Panc1 (cell line): Measurements from ENCODE around the gene IGFBP4. TPM values are rescaled to one million over a fixed set of nuclear protein-coding genes. Genes with fewer than 3 reads are reported as not detected.

Experiments used
- ATAC-seq: fragments of 200-7000 bp; cut with Tn5 transposase; 2 replicates; pipeline ENCODE4 v1.9.1; 2020; ENCODE audit warnings: mild to moderate bottlenecking, moderate library complexity
- BruUV-seq: library from RNA; stranded (reverse); fragments of 400-500 nt; replicated peaks from 2 replicates; lab custom pipeline; 2021; lab: Mats Ljungman, UMichigan
- CTCF ChIA-PET: fragments of 300-600 bp; sonication (Branson Sonifier 250); formaldehyde crosslinking; loops from one replicate; lab custom pipeline; 2022; ENCODE audit warnings: antibody characterized with exemption; lab: Charles Lee
- POLR2A ChIA-PET: fragments of 300-600 bp; sonication (Branson Sonifier 250); formaldehyde crosslinking; loops from one replicate; lab custom pipeline; 2022; ENCODE audit warnings: antibody characterized with exemption; lab: Charles Lee
- DNase-seq: peaks from one replicate; pipeline ENCODE4 v3.0.0-alpha.2; 2010; ENCODE audit warnings: low read depth, low spot score
- H3K27ac ChIP-seq: 2 replicates; pipeline ENCODE4 v1.5.1; 2011; ENCODE audit warnings: mild to moderate bottlenecking, low read length, inconsistent platforms
- H3K27me3 ChIP-seq: fragments of 200-500 bp; sonication (Bioruptor generic); 2 replicates; pipeline ENCODE4 v1.6.0; 2014; ENCODE audit warnings: low read length, inconsistent platforms; ENCODE audit not compliant: control insufficient read depth, insufficient read depth
- H3K36me3 ChIP-seq: fragments of 200-500 bp; sonication (Bioruptor generic); 2 replicates; pipeline ENCODE4 v1.5.1; 2014; ENCODE audit warnings: inconsistent platforms, mild to moderate bottlenecking, low read length, moderate library complexity; ENCODE audit not compliant: control insufficient read depth, insufficient read depth
- H3K4me1 ChIP-seq: 2 replicates; pipeline ENCODE4 v1.5.1; 2011; ENCODE audit warnings: inconsistent platforms, mild to moderate bottlenecking, low read length, moderate library complexity; ENCODE audit not compliant: control insufficient read depth, insufficient read depth
- H3K4me3 ChIP-seq, 2 experiments: 2 replicates each; pipeline ENCODE4 v1.5.1; 2011 to 2012; ENCODE audit warnings: low read depth in 2 of 2, low read length in 2 of 2, mild to moderate bottlenecking in 2 of 2, inconsistent platforms in 1 of 2, moderate library complexity in 1 of 2
- H3K9me3 ChIP-seq: fragments of 200-500 bp; sonication (Bioruptor generic); 2 replicates; pipeline ENCODE4 v1.5.1; 2014; ENCODE audit warnings: low read depth, mild to moderate bottlenecking, inconsistent platforms, low read length, moderate library complexity; ENCODE audit not compliant: control insufficient read depth, insufficient read depth
- POLR2AphosphoS5 ChIP-seq: IDR thresholded peaks from 2 replicates; pipeline ENCODE4 v1.6.1; 2012; ENCODE audit warnings: mild to moderate bottlenecking, low read depth, low read length, moderate library complexity
- SIN3A ChIP-seq: IDR thresholded peaks from 2 replicates; pipeline ENCODE4 v1.6.1; 2012; ENCODE audit warnings: low read depth, mild to moderate bottlenecking, low read length, moderate library complexity, borderline replicate concordance; ENCODE audit not compliant: insufficient read depth
- TCF7L2 ChIP-seq: IDR thresholded peaks from 2 replicates; pipeline ENCODE4 v1.6.1; 2011; ENCODE audit warnings: mild to moderate bottlenecking, low read depth, low read length, inconsistent platforms
- in situ Hi-C: cut with HindIII; loops from 2 replicates; pipeline ENCODE4 v1.10.0; 2016; ENCODE audit warnings: low sequenced_read_pairs, low pct_unique_long_range_greater_than_20kb
- intact Hi-C: fragments of 100-400 bp; cut with micrococcal nuclease; formaldehyde crosslinking; loops from one replicate; pipeline ENCODE4 v1.10.0; 2022; ENCODE audit not compliant: unreplicated experiment
- total RNA-seq: library from RNA; stranded (reverse); gene quantifications from one replicate; pipeline ENCODE4 v1.2.1, GENCODE V29; 2021; ENCODE audit not compliant: unreplicated experiment
- TF ChIP-seq, protein P1 (sequence below): fragments of 450-650 bp; IDR thresholded peaks from 2 replicates; pipeline ENCODE4 v1.5.1; 2017; ENCODE audit warnings: mild to moderate bottlenecking
- TF ChIP-seq, protein P2 (sequence below), 2 experiments: IDR thresholded peaks; 2 replicates each; pipeline ENCODE4 v1.6.1; 2011 to 2012; ENCODE audit warnings: low read depth in 2 of 2, control low read depth in 1 of 2, low read length in 1 of 2, mild to moderate bottlenecking in 1 of 2, moderate library complexity in 1 of 2; ENCODE audit not compliant: insufficient read depth in 1 of 2

The IGFBP4 gene
- total RNA-seq, 1 experiment from 2014 or later: 27.1 TPM

- intact Hi-C loops: no loop called here
- Histone ChIP-seq H3K4me1 (no peaks in the 10 kb centered on the region), H3K4me3 (no peak overlapping the region), H3K36me3 (no peaks in the 10 kb centered on the region), H3K9me3 (no peaks in the 10 kb centered on the region), H3K27me3 (no peaks in the 10 kb centered on the region), H3K27ac (no peak overlapping the region)
- POLR2A ChIA-PET: interaction anchor here (0.6 kb wide), 1 partner anchor 1228 kb away, joined by 4 read pairs; no protein-coding TSS in a partner anchor
- in situ Hi-C loops: no loop called here
- DNase-seq (no peak), ATAC-seq (no peak)
- CTCF ChIA-PET: no interaction called here
- no TSS peak for BruUV-seq
- TF ChIP-seq, protein P1, sequence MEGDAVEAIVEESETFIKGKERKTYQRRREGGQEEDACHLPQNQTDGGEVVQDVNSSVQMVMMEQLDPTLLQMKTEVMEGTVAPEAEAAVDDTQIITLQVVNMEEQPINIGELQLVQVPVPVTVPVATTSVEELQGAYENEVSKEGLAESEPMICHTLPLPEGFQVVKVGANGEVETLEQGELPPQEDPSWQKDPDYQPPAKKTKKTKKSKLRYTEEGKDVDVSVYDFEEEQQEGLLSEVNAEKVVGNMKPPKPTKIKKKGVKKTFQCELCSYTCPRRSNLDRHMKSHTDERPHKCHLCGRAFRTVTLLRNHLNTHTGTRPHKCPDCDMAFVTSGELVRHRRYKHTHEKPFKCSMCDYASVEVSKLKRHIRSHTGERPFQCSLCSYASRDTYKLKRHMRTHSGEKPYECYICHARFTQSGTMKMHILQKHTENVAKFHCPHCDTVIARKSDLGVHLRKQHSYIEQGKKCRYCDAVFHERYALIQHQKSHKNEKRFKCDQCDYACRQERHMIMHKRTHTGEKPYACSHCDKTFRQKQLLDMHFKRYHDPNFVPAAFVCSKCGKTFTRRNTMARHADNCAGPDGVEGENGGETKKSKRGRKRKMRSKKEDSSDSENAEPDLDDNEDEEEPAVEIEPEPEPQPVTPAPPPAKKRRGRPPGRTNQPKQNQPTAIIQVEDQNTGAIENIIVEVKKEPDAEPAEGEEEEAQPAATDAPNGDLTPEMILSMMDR: no peak
- no peak for TF ChIP-seq TCF7L2
Measured at GRCh38 chr17:40437095-40437732, 6.0 kb upstream of the IGFBP4 start.

GRCh38 chr17:40440166-40440565, 3.1 kb upstream of the IGFBP4 start:
- in situ Hi-C loops: no loop called here
- TF ChIP-seq SIN3A (no peak), POLR2AphosphoS5 (no peak), TCF7L2 (no peak)
- TF ChIP-seq, protein P2, sequence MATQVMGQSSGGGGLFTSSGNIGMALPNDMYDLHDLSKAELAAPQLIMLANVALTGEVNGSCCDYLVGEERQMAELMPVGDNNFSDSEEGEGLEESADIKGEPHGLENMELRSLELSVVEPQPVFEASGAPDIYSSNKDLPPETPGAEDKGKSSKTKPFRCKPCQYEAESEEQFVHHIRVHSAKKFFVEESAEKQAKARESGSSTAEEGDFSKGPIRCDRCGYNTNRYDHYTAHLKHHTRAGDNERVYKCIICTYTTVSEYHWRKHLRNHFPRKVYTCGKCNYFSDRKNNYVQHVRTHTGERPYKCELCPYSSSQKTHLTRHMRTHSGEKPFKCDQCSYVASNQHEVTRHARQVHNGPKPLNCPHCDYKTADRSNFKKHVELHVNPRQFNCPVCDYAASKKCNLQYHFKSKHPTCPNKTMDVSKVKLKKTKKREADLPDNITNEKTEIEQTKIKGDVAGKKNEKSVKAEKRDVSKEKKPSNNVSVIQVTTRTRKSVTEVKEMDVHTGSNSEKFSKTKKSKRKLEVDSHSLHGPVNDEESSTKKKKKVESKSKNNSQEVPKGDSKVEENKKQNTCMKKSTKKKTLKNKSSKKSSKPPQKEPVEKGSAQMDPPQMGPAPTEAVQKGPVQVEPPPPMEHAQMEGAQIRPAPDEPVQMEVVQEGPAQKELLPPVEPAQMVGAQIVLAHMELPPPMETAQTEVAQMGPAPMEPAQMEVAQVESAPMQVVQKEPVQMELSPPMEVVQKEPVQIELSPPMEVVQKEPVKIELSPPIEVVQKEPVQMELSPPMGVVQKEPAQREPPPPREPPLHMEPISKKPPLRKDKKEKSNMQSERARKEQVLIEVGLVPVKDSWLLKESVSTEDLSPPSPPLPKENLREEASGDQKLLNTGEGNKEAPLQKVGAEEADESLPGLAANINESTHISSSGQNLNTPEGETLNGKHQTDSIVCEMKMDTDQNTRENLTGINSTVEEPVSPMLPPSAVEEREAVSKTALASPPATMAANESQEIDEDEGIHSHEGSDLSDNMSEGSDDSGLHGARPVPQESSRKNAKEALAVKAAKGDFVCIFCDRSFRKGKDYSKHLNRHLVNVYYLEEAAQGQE (IDR thresholded peaks at IDR 0.05; ENCODE audit: insufficient read depth in 1 of 2, low read depth in 2 of 2, low read length in 1 of 2): no peak
- TF ChIP-seq, protein P1: no peak
- ATAC-seq: no peak

More at GRCh38 chr17:40440166-40440565, 3.1 kb upstream of the IGFBP4 start:
- no TSS peak for BruUV-seq
- Histone ChIP-seq H3K27me3 (no peaks in the 10 kb centered on the region), H3K9me3 (no peaks in the 10 kb centered on the region), H3K4me3 (no peak overlapping the region), H3K27ac (no peak overlapping the region), H3K36me3 (no peaks in the 10 kb centered on the region), H3K4me1 (peaks cover 9% of the 10 kb centered on the region)
- ChIA-PET CTCF (interaction anchor here (0.6 to 1.9 kb wide), 4 partner anchors 16 to 120 kb away, joined by 3 to 24 read pairs (median 3); no protein-coding TSS in a partner anchor), POLR2A (no interaction called here)
- DNase-seq: no peak
- intact Hi-C loops: loop anchor here (5.0 kb wide), 1 partner anchor 37 kb away; no protein-coding TSS in a partner anchor
